HEK293T (cell line): ENCODE data around the gene NCR3LG1.

ENCODE experiments used
- CTCF ChIA-PET: fragments of 350-600 bp; formaldehyde crosslinking; extraction: SDS; loops from one replicate; lab custom pipeline; 2021; ENCODE audit warnings: antibody characterized with exemption, inconsistent platforms; lab: Yijun Ruan, JAX
- POLR2A ChIA-PET: fragments of 350-600 bp; formaldehyde crosslinking; extraction: SDS; loops from one replicate; lab custom pipeline; 2020; ENCODE audit warnings: antibody characterized with exemption, inconsistent platforms; lab: Yijun Ruan, JAX
- DNase-seq: peaks from one replicate; pipeline ENCODE4 v3.0.0; 2012; ENCODE audit warnings: mixed read lengths; ENCODE audit errors: extremely low spot score
- ARNT ChIP-seq: fragments of 450-650 bp; IDR thresholded peaks from 2 replicates; pipeline ENCODE4 v1.6.1; 2017; ENCODE audit warnings: mild to moderate bottlenecking
- BHLHE40 ChIP-seq: fragments of 450-650 bp; IDR thresholded peaks from 2 replicates; pipeline ENCODE4 v1.6.1; 2016; ENCODE audit warnings: mild to moderate bottlenecking, moderate library complexity, borderline replicate concordance
- CTBP1 ChIP-seq: fragments of 450-650 bp; IDR thresholded peaks from 2 replicates; pipeline ENCODE4 v1.6.1; 2016; ENCODE audit warnings: borderline replicate concordance
- ELF4 ChIP-seq: fragments of 450-650 bp; IDR thresholded peaks from 2 replicates; pipeline ENCODE4 v1.6.1; 2017; ENCODE audit warnings: antibody characterized with exemption
- FOXA1 ChIP-seq: fragments of 450-650 bp; IDR thresholded peaks from 2 replicates; pipeline ENCODE4 v1.6.1; 2016; ENCODE audit warnings: mild to moderate bottlenecking
- FOXK2 ChIP-seq: fragments of 450-650 bp; IDR thresholded peaks from 2 replicates; pipeline ENCODE4 v1.6.1; 2016; ENCODE audit warnings: mild to moderate bottlenecking
- FOXM1 ChIP-seq: fragments of 450-650 bp; IDR thresholded peaks from 2 replicates; pipeline ENCODE4 v1.6.1; 2017; ENCODE audit warnings: mild to moderate bottlenecking, borderline replicate concordance
- HDGF ChIP-seq: fragments of 450-650 bp; IDR thresholded peaks from 2 replicates; pipeline ENCODE4 v1.6.1; 2017; ENCODE audit warnings: antibody characterized with exemption, borderline replicate concordance
- L3MBTL2 ChIP-seq: fragments of 450-650 bp; conservative IDR thresholded peaks from 2 replicates; pipeline ENCODE4 v1.6.1; 2016; ENCODE audit warnings: mild to moderate bottlenecking
- LEF1 ChIP-seq: fragments of 450-650 bp; IDR thresholded peaks from 2 replicates; pipeline ENCODE4 v1.6.1; 2017; ENCODE audit warnings: mild to moderate bottlenecking, borderline replicate concordance
- NFRKB ChIP-seq: fragments of 450-650 bp; IDR thresholded peaks from 2 replicates; pipeline ENCODE4 v1.6.1; 2016; ENCODE audit warnings: mild to moderate bottlenecking, moderate library complexity
- SP1 ChIP-seq: fragments of 450-650 bp; IDR thresholded peaks from 2 replicates; pipeline ENCODE4 v1.6.1; 2017
- SUZ12 ChIP-seq: fragments of 450-650 bp; IDR thresholded peaks from 2 replicates; pipeline ENCODE4 v1.6.1; 2016; ENCODE audit warnings: mild to moderate bottlenecking
- TARDBP ChIP-seq: fragments of 450-650 bp; IDR thresholded peaks from 2 replicates; pipeline ENCODE4 v1.6.1; 2016
- ZNF384 ChIP-seq: fragments of 450-650 bp; IDR thresholded peaks from 2 replicates; pipeline ENCODE4 v1.6.1; 2016
- TF ChIP-seq, protein P1 (sequence below): fragments of 450-650 bp; IDR thresholded peaks from 2 replicates; pipeline ENCODE4 v1.6.1; 2016

The NCR3LG1 gene

DNA sequence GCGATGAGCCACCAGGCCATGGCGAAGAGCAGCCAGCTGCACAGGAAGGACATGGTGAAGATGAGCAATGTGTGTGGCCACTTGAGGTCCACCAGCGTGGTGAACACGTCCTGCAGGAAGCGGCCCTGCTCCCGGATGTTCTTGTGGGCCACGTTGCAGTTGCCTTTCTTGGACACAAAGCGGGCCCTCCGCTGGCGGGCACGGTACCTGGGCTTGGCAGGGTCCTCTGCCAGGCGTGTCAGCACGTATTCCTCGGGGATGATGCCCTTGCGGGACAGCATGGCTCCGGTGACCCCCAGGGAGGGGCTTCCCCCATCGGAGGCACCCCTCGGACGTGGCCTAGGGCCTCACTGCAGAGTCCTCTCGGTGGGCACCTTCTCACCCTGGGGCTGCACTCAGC is 36.2 kb downstream of the NCR3LG1 start:
- ChIA-PET CTCF (interaction anchor here (0.8 kb wide), 1 partner anchor 126 kb away, joined by 4 read pairs; no protein-coding TSS in a partner anchor), POLR2A (no interaction called here)
- DNase-seq: no peak

DNA sequence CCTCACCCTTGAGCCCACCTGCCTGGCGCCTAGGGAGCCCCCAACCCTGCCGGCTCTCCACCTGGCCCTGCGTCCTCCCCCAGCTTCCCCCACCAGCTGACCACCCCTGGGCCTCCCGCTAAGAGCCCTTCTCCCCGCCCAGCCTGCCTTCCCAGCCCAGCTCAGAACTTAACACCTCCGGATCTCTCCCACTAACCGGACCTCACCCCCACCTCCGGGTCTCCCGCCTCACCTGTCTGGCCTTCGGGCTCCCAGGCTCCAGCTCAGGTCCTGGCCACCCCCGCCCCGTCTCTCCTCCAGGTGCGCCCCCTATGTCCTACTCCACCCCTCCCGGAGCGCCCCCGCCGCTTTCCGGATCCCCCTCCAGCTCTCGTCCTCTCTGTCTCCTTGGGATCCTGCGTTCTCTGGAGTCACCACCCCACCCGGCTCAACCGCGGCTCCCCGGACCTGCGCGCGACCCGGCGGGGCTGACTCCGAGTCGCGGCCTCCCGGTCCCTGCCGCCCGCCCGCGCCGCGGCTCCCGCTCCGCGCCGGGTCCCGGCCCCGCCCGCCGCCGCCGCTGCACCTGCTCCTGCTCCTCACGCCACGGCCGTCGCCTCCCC is 37.1 kb downstream of the NCR3LG1 start, which contains the start of gene KCNJ11:
Gene KCNJ11, minus strand, starts transcription at position 51 of the 602 bp plus-strand sequence. CDS start 568 bp downstream, outside the sequence.
- TF ChIP-seq ZNF384: no peak
- no peak for TF ChIP-seq SP1
- TF ChIP-seq SUZ12: no peak
- no peak for TF ChIP-seq LEF1
- TF ChIP-seq FOXM1: no peak
- no peak for TF ChIP-seq TARDBP
- no peak for TF ChIP-seq BHLHE40
- TF ChIP-seq HDGF: no peak
- TF ChIP-seq FOXA1: no peak
- no peak for TF ChIP-seq ELF4
- no peak for TF ChIP-seq NFRKB
- TF ChIP-seq FOXK2: no peak
- TF ChIP-seq L3MBTL2: no peak
- TF ChIP-seq ARNT: no peak
- TF ChIP-seq, protein P1, sequence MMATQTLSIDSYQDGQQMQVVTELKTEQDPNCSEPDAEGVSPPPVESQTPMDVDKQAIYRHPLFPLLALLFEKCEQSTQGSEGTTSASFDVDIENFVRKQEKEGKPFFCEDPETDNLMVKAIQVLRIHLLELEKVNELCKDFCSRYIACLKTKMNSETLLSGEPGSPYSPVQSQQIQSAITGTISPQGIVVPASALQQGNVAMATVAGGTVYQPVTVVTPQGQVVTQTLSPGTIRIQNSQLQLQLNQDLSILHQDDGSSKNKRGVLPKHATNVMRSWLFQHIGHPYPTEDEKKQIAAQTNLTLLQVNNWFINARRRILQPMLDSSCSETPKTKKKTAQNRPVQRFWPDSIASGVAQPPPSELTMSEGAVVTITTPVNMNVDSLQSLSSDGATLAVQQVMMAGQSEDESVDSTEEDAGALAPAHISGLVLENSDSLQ: no peak
- no peak for TF ChIP-seq CTBP1
- CTCF ChIA-PET: interaction anchor here (0.6 to 2.1 kb wide), 8 partner anchors 91 to 584 kb away, joined by 3 to 18 read pairs (median 4); no protein-coding TSS in a partner anchor
- POLR2A ChIA-PET: interaction anchor here (0.7 to 0.8 kb wide), 4 partner anchors 91 to 169 kb away, joined by 3 read pairs; partner anchors contain the start of gene NUCB2
- DNase-seq: peak; percentile 19

More for the DNA sequence above, 36.2 kb downstream of the NCR3LG1 start:
- TF ChIP-seq FOXA1 (no peak), L3MBTL2 (no peak), BHLHE40 (no peak), SP1 (no peak), NFRKB (no peak)
- TF ChIP-seq, protein P1: no peak

DNA sequence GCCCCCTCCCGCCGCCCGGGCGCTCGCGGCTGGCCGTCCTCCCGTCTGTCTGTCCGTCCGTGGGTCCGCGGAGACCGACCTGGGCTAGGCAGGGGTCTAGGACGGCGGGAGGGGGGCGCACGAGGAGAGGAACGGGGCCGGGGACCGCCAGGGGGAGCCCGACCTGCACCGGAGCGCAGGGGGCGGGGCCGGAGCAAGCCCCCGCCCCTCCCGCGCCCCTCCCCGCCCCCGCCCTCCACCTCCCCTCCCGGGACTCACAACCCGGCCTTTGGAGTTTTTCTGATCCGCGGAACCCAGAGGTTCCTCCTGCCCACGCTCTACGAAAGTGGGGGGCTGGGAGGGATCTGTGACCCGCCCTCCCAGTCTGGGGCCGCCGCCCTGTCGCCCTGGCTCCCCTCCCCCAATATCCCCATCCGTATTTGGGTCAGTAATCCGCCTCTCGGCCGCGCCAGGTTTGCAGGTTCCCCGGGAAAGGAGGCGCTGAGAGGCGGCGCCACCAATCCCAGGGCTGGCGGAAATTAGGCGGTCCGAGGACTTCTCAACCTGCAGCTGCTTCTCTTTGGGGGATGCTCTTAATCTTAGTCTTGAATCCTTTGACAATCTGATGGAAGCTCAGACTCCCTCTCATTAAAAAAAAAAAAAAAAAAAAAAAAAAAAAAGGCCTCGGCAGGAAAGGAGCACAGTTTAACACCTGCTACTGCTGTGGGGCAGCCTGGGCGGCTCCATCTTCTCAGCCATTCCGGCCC is 37.8 kb downstream of the NCR3LG1 start:
- TF ChIP-seq ZNF384 (no peak), L3MBTL2 (peak; percentile 22; the same call in 1 of the 2 replicates)
- peak; percentile 90 for DNase-seq
- ChIA-PET POLR2A (no interaction called here), CTCF (interaction anchor here (0.6 to 2.1 kb wide), 5 partner anchors 116 to 601 kb away, joined by 3 to 18 read pairs (median 3); no protein-coding TSS in a partner anchor)

DNA sequence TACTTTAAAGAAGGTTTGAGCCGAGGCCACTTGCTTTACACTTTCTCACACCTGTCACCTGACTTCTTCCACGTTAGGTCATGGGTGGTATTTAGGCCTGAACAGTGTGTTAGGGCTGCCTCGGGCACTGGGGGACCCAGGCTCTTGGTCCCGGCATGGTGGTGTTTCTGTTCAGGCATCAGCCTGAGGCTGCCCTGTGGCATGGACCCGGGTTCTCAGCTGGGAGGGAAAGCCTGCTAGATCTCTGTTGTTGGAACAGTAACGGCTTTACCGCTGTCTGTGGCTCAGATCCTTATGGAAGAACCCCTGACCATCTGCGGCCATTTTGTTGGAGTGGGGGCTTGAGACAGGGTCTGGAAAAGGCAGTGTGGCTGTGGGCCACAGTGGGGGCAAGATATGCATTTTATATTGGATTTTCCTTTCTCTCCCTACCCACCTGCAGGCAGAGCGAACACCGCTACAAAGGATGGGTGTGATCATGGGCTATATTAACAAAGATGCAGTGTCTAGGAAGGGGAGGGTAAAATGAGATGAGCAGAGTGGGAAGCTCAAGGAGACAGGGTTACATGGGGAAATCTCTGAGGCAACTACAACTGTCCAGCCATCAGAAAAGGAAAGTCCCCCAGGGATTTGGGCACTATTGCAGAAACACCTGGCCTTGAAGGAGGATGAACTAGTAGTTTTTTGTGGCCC is 38.5 kb downstream of the NCR3LG1 start:
- ChIA-PET POLR2A (no interaction called here), CTCF (interaction anchor here (0.9 to 2.1 kb wide), 2 partner anchors 118 to 138 kb away, joined by 3 to 18 read pairs; no protein-coding TSS in a partner anchor)
- TF ChIP-seq L3MBTL2 (no peak), ARNT (no peak), SUZ12 (no peak), TARDBP (no peak), FOXM1 (no peak), NFRKB (no peak), BHLHE40 (no peak), FOXK2 (no peak), HDGF (no peak), LEF1 (no peak), ELF4 (no peak), ZNF384 (no peak), FOXA1 (no peak), SP1 (no peak), CTBP1 (no peak)
- TF ChIP-seq, protein P1: no peak
- DNase-seq: no peak

DNA sequence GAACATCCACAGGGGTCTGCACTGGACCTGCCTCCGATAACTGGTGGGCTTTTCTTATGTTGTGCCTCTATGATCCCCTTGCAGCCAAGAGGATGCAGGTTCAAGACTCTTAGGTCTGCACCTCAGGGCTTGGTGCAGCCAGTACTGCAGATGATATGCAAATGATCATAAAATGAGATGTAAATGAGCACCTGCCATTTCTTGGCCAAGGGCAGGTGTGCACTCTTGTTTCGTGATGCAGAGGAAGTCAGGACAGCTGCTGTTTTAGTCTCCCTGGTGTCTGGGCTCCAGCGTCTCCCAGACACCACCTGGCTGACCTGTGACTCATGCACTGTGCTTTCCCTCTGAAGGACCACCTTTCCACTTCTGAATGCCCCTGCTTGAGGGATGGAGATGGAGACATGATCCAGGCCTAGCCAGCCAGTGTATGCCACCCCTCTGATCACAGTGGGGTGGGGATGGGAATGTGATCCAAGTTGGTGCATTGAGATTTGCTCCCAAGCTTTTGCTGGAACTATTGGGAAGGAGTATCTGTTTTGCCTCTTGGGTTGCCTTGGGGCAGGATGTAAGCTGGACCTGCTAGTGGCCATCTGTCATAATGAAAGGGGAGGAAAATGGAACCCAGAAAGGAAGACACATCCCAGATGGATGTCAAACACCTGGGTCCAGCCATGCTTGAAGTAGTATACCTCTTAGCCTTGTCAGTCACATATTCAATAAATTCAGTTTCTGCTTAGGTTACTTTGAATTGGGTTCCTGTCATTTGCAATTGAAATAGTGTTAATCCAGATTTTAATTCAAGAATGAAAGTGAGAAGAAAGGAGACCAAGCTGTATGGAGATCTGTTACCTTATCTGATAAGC is 40.1 kb downstream of the NCR3LG1 start:
- ChIA-PET CTCF (interaction anchor here (0.7 kb wide), 1 partner anchor 1538 kb away, joined by 3 read pairs; no protein-coding TSS in a partner anchor), POLR2A (no interaction called here)
- no peak for TF ChIP-seq FOXM1
- TF ChIP-seq FOXA1: no peak
- TF ChIP-seq L3MBTL2: no peak
- no peak for TF ChIP-seq SUZ12
- no peak for TF ChIP-seq ELF4
- no peak for TF ChIP-seq HDGF
- DNase-seq: no peak
